OCI-LY7 (cell line): ENCODE data around the gene RFK.

Experiments
- EZH2phosphoT487 ChIP-seq: fragments of 200-600 bp; sonication (generic); IDR thresholded peaks from 2 replicates; pipeline ENCODE4 v1.6.1; 2018; ENCODE audit warnings: low read depth, borderline replicate concordance, mild to moderate bottlenecking, mixed run types, antibody characterized with exemption, low read length, moderate library complexity, mixed read lengths
- TF ChIP-seq, protein P1 (sequence below): fragments of 200-600 bp; sonication (generic); conservative IDR thresholded peaks from 2 replicates; pipeline ENCODE4 v1.5.1; 2014; ENCODE audit warnings: mild to moderate bottlenecking, antibody characterized with exemption, low read length, moderate library complexity, mixed read lengths

DNA sequence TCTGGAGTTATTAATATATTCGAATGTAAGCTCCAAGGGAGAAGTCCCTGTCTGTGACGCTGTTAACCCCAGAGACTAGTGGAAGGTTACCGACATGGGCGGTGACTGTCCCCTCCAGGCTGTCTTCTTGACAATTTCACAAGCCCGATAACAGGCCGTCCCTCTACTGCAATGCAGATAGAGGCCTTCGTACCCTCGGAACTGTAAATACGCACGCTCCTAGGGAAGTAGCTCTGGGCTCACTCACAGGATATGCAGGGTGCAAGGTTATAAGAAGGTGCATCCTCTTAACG, 680 bp upstream of the RFK start:
- TF ChIP-seq, protein P1, sequence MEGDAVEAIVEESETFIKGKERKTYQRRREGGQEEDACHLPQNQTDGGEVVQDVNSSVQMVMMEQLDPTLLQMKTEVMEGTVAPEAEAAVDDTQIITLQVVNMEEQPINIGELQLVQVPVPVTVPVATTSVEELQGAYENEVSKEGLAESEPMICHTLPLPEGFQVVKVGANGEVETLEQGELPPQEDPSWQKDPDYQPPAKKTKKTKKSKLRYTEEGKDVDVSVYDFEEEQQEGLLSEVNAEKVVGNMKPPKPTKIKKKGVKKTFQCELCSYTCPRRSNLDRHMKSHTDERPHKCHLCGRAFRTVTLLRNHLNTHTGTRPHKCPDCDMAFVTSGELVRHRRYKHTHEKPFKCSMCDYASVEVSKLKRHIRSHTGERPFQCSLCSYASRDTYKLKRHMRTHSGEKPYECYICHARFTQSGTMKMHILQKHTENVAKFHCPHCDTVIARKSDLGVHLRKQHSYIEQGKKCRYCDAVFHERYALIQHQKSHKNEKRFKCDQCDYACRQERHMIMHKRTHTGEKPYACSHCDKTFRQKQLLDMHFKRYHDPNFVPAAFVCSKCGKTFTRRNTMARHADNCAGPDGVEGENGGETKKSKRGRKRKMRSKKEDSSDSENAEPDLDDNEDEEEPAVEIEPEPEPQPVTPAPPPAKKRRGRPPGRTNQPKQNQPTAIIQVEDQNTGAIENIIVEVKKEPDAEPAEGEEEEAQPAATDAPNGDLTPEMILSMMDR: no peak
- TF ChIP-seq EZH2phosphoT487: no peak
